Fibroblast of the aortic adventitia (primary cell): ENCODE measurements around the gene ZFYVE9. TPM values are rescaled to one million over a fixed set of nuclear protein-coding genes. Genes with fewer than 3 reads are reported as not detected.
A peak's percentile ranks its signal among the peaks of the same experiment; 100 is the strongest.

Source experiments
- DNase-seq: peaks from one replicate; pipeline ENCODE4 v3.0.0-alpha.2; 2010; ENCODE audit warnings: low read depth
- H3K4me3 ChIP-seq: 2 replicates; pipeline ENCODE4 v1.5.1; 2011; ENCODE audit warnings: low read depth, mild to moderate bottlenecking, control low read depth, low read length, moderate library complexity
- CTCF ChIP-seq: IDR thresholded peaks from 2 replicates; pipeline ENCODE4 v1.5.1; 2011; ENCODE audit warnings: mild to moderate bottlenecking, low read length, control low read depth, inconsistent platforms; ENCODE audit not compliant: insufficient read depth
- total RNA-seq: library from RNA; depleted of rRNA; stranded (reverse); fragments of >200 nt; gene quantifications from 2 replicates; pipeline ENCODE4 v1.2.3, GENCODE V29; 2012; ENCODE audit warnings: low replicate concordance

ZFYVE9 gene
- total RNA-seq, 1 donor, result 28.8 TPM

- TF ChIP-seq CTCF, result no peak
- DNase-seq, result no peak
- no peak overlapping the region for H3K4me3 ChIP-seq
Observed at GRCh38 chr1:52152572-52152971, 10.7 kb downstream of the ZFYVE9 start.

GRCh38 chr1:52153010-52153409 lies 11.1 kb downstream of the ZFYVE9 start:
- TF ChIP-seq CTCF, result no peak
- peak; percentile 35 for DNase-seq
- H3K4me3 ChIP-seq, result no peak overlapping the region

- DNase-seq, result peak; percentile 35
- TF ChIP-seq CTCF, result no peak
- no peak overlapping the region for H3K4me3 ChIP-seq
Observed at GRCh38 chr1:52153898-52154297, 12.0 kb downstream of the ZFYVE9 start.

GRCh38 chr1:52156460-52156859 lies 14.6 kb downstream of the ZFYVE9 start:
- H3K4me3 ChIP-seq, result no peak overlapping the region
- TF ChIP-seq CTCF, result no peak
- DNase-seq, result no peak

GRCh38 chr1:52157582-52157981 lies 15.7 kb downstream of the ZFYVE9 start:
- no peak overlapping the region for H3K4me3 ChIP-seq
- DNase-seq, result peak; percentile 41
- no peak for TF ChIP-seq CTCF

GRCh38 chr1:52158218-52158617 lies 16.3 kb downstream of the ZFYVE9 start:
- no peak for DNase-seq
- no peak for TF ChIP-seq CTCF
- H3K4me3 ChIP-seq, result no peak overlapping the region

- DNase-seq, result peak; percentile 38
- no peak for TF ChIP-seq CTCF
- no peak overlapping the region for H3K4me3 ChIP-seq
Observed at GRCh38 chr1:52159033-52159789, 17.3 kb downstream of the ZFYVE9 start.
